Esophagus squamous epithelium (tissue), 4 donors: ENCODE data around the gene LRP1B.

Source experiments
- CTCF ChIP-seq, 6 experiments: fragments of 450-650 bp in 4 of 6; fragments of 200-600 bp in 2 of 6; sonication (generic) in 2 of 6; IDR thresholded peaks; one replicate each; pipeline ENCODE4 v1.5.1; 2016 to 2019; ENCODE audit warnings: antibody characterized with exemption in 6 of 6, mild to moderate bottlenecking in 4 of 6, moderate library complexity in 4 of 6
- POLR2A ChIP-seq, 4 donors: fragments of 450-650 bp; IDR thresholded peaks; one replicate each; pipeline ENCODE4 v1.6.1; 2017; ENCODE audit warnings: antibody characterized with exemption in 4 of 4, mild to moderate bottlenecking in 4 of 4, moderate library complexity in 3 of 4

- TF ChIP-seq POLR2A (IDR thresholded peaks at IDR 0.05) (no peak), CTCF (IDR thresholded peaks at IDR 0.05) (no peak)
These were observed 639.9 kb downstream of the LRP1B start for GRCh38 chr2:141490886-141491285.
